ENCODE measurements around the gene METRN. TPM values are rescaled to one million over a fixed set of nuclear protein-coding genes. Genes with fewer than 3 reads are reported as not detected.
A peak's percentile ranks its signal among the peaks of the same experiment; 100 is the strongest.

Gene METRN
- total RNA-seq, 1 donor from 2014 or later = 60.4 TPM

- ATAC-seq = no peak
- no peak for DNase-seq (ENCODE audit: missing footprints)
- intact Hi-C loops (cut with DNase I) = no loop called here
Observed at GRCh38 chr16:676565-676902, 38.4 kb upstream of the METRN start.

DNA sequence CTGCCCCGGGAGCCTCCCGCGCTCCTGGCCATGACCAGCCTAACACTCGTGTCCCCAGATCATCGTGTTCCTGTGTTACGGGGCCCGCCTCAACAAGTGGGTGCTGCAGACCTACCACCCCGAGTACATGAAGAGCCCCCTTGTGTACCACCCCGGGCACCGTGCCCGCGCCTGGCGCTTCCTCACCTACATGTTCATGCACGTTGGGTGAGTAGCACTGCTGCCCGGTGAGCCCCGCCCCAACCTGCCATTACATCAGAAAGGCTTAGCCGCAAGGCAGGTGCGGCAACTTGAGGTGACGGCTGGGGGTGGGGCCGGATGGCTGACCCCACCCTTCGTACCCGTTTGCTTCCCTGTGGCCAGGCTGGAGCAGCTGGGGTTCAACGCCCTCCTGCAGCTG lies 38.0 kb upstream of the METRN start:
- ATAC-seq = no peak
- intact Hi-C loops (cut with DNase I) = no loop called here
- DNase-seq (ENCODE audit: missing footprints) = no peak

GRCh38 chr16:677316-678190 lies 37.4 kb upstream of the METRN start:
- ATAC-seq (no peak), DNase-seq (ENCODE audit: missing footprints) (no peak)
- intact Hi-C loops (cut with DNase I) = no loop called here

GRCh38 chr16:678209-678857 lies 36.6 kb upstream of the METRN start:
- no peak for DNase-seq (ENCODE audit: missing footprints)
- intact Hi-C loops (cut with DNase I) = no loop called here
- no peak for ATAC-seq

- intact Hi-C loops (cut with DNase I) = no loop called here
- ATAC-seq (peak; percentile 37), DNase-seq (ENCODE audit: missing footprints) (peak; percentile 85)
Observed at GRCh38 chr16:678858-679813, 35.8 kb upstream of the METRN start.

- DNase-seq (ENCODE audit: missing footprints) = peak; percentile 94
- peak; percentile 77 for ATAC-seq
- intact Hi-C loops (cut with DNase I) = loop anchor here (10.0 kb wide), 1 partner anchor 1655 kb away; no protein-coding TSS in a partner anchor
Observed at GRCh38 chr16:679814-680624, 34.9 kb upstream of the METRN start, which contains the start of gene STUB1. Gene STUB1, plus strand, starts transcription at chr16:680410. Its CDS starts 116 bp downstream, at chr16:680526.

DNA sequence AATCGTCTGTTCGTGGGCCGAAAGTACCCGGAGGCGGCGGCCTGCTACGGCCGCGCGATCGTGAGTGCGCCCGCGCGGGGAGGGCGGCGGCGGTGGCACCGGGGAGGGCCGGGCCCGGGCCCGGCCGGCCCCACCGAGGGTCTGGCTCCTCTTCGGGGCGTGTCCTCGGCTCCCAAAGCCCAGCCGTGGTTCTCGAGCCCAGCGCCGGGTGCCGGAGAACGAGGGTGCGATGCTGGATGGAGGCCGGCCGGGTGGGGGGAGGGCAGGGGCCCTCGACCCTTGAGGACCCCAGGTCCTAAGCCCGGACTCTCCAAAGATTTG lies 34.3 kb upstream of the METRN start:
- ATAC-seq = no peak
- DNase-seq (ENCODE audit: missing footprints) = no peak
- intact Hi-C loops (cut with DNase I) = loop anchor here (10.0 kb wide), 1 partner anchor 1654 kb away; no protein-coding TSS in a partner anchor

DNA sequence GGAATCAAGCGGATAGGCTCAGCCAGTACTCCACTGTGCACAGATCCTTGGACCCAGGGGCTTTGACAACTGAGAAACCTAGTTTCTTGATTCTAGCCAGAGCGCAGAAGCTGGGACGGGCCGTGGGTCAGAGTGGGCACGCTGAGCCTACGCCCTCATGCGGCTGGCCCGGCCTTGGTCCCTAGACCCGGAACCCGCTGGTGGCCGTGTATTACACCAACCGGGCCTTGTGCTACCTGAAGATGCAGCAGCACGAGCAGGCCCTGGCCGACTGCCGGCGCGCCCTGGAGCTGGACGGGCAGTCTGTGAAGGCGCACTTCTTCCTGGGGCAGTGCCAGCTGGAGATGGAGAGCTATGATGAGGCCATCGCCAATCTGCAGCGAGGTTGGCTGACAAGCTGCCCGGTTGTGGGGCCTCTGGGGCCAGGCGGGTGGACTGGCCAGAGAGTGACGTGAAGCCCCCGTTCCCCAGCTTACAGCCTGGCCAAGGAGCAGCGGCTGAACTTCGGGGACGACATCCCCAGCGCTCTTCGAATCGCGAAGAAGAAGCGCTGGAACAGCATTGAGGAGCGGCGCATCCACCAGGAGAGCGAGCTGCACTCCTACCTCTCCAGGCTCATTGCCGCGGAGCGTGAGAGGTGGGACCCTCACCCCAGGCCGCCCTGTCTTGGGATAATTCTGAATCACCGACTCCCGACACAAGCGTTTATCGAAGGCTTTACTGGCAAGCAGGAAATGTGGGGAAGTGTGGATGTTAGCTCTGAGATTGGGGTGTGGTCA lies 33.8 kb upstream of the METRN start:
- intact Hi-C loops (cut with DNase I) = loop anchor here (10.0 kb wide), 1 partner anchor 1654 kb away; no protein-coding TSS in a partner anchor
- DNase-seq (ENCODE audit: missing footprints) (no peak), ATAC-seq (no peak)

DNA sequence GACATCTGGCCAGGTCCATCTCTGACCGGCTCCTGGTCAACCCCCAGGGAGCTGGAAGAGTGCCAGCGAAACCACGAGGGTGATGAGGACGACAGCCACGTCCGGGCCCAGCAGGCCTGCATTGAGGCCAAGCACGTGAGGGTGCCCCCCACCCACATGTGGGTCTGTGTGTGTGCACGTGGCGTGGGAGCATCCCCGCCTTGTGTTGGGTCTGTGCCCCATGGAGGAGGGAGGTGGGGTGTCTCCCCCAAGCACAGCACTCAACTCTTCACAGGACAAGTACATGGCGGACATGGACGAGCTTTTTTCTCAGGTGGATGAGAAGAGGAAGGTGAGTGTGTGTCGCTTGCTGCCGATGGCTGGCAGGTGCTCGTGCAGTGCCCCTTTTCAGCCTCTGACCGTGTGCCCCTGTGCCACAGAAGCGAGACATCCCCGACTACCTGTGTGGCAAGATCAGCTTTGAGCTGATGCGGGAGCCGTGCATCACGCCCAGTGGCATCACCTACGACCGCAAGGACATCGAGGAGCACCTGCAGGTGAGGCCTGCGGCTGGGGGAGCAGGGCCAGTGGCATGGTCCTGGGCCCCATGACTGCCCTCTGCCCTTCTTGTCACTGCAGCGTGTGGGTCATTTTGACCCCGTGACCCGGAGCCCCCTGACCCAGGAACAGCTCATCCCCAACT lies 33.0 kb upstream of the METRN start:
- DNase-seq (ENCODE audit: missing footprints) (no peak), ATAC-seq (no peak)
- intact Hi-C loops (cut with DNase I) = loop anchor here (10.0 kb wide), 1 partner anchor 1653 kb away; no protein-coding TSS in a partner anchor

- no peak for DNase-seq (ENCODE audit: missing footprints)
- intact Hi-C loops (cut with DNase I) = loop anchor here (10.0 kb wide), 1 partner anchor 1652 kb away; no protein-coding TSS in a partner anchor
- no peak for ATAC-seq
Observed at GRCh38 chr16:682493-683395, 32.2 kb upstream of the METRN start.

GRCh38 chr16:683396-684070 lies 31.4 kb upstream of the METRN start:
- ATAC-seq (no peak), DNase-seq (ENCODE audit: missing footprints) (no peak)
- intact Hi-C loops (cut with DNase I) = loop anchor here (10.0 kb wide), 1 partner anchor 1651 kb away; no protein-coding TSS in a partner anchor

- DNase-seq (ENCODE audit: missing footprints) (peak; percentile 99), ATAC-seq (peak; percentile 76)
- intact Hi-C loops (cut with DNase I) = loop anchor here (10.0 kb wide), 1 partner anchor 1651 kb away; no protein-coding TSS in a partner anchor
Observed at GRCh38 chr16:684071-684794, 30.7 kb upstream of the METRN start, which contains the start of gene JMJD8. Gene JMJD8, minus strand, starts transcription at chr16:684334. Its CDS starts 15 bp downstream, at chr16:684319.

DNA sequence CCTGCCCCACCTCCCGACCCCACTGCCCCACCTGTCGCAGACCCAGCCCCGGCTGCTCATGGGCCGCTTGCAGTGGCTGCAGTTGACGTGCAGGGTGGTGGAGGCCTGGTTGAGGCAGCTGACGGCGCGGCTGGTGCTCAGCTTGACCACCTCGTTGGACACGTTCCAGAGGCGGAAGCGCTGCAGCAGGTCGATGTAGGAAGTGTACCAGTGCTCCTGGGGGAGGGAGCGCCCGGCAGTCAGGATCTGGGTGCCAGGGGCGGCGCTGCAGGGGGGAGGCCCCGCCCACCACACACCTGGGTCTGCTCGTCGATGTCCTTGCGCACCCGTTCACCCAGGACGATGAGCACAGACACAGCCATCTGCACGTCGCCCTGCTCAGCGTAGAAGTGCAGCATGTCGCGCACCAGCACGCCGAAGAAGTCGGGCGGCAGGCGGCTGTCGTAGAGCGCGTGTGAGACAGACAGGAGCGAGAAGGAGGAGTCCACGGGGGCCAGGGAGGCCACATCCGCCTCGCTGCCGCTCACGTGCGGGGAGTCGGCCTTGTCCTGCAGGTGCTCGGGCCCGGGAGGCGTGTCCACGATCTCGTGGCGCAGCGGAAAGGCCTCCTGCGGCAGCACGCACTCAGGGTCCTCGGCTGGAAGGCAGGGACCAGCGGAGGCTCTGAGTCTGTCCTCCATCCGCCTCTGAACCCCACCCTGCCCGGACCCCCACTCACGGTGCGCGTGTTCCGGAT lies 29.8 kb upstream of the METRN start:
- DNase-seq (ENCODE audit: missing footprints) (no peak), ATAC-seq (no peak)
- intact Hi-C loops (cut with DNase I) = loop anchor here (5.0 to 10.0 kb wide), 2 partner anchors 37 to 1650 kb away; partner anchors contain the start of gene ANTKMT

- intact Hi-C loops (cut with DNase I) = loop anchor here (5.0 to 10.0 kb wide), 2 partner anchors 36 to 1649 kb away; partner anchors contain the start of gene ANTKMT
- no peak for DNase-seq (ENCODE audit: missing footprints)
- no peak for ATAC-seq
Observed at GRCh38 chr16:685967-686366, 29.0 kb upstream of the METRN start.

Data from Right ventricle myocardium inferior (tissue), 1 donor.